DOHH2 (cell line): ENCODE measurements around the gene SKAP1.
"Not testable (repeated sequence)": the region's sequence is repeated elsewhere in the genome, so short reads cannot be mapped to it uniquely, and the experiment has no call there.

Experiments used
- H3F3A ChIP-seq: fragments of 200-600 bp; sonication (generic), shearing (Covaris generic); 2 replicates; pipeline ENCODE4 v1.6.0; 2016; ENCODE audit warnings: antibody characterized with exemption, mild to moderate bottlenecking; ENCODE audit not compliant: control insufficient read depth, insufficient read depth
- H3K27ac ChIP-seq: fragments of 200-600 bp; sonication (generic); 2 replicates; pipeline ENCODE4 v1.5.1; 2014; ENCODE audit warnings: low read depth, mild to moderate bottlenecking, low read length, moderate library complexity
- H3K27me3 ChIP-seq: fragments of 200-600 bp; sonication (generic); 2 replicates; pipeline ENCODE4 v1.6.1; 2014; ENCODE audit warnings: mild to moderate bottlenecking, low read length, mixed read lengths; ENCODE audit not compliant: control insufficient read depth
- H3K36me3 ChIP-seq: fragments of 200-600 bp; sonication (generic); 2 replicates; pipeline ENCODE4 v1.6.1; 2014; ENCODE audit warnings: mild to moderate bottlenecking, low read length, moderate library complexity, mixed read lengths; ENCODE audit not compliant: control insufficient read depth
- H3K4me1 ChIP-seq: fragments of 200-600 bp; sonication (generic); 2 replicates; pipeline ENCODE4 v1.6.1; 2014; ENCODE audit warnings: mild to moderate bottlenecking, low read length, mixed read lengths; ENCODE audit not compliant: control insufficient read depth
- H3K4me2 ChIP-seq: fragments of 200-600 bp; sonication (generic); 2 replicates; pipeline ENCODE4 v1.6.0; 2014; ENCODE audit warnings: mild to moderate bottlenecking, low read length, moderate library complexity
- H3K4me3 ChIP-seq: fragments of 200-600 bp; sonication (generic); 2 replicates; pipeline ENCODE4 v1.5.1; 2014; ENCODE audit warnings: mild to moderate bottlenecking, low read length, mixed read lengths
- H3K79me2 ChIP-seq: fragments of 200-600 bp; sonication (generic); 2 replicates; pipeline ENCODE4 v1.6.1; 2014; ENCODE audit warnings: mild to moderate bottlenecking, low read length, mixed read lengths; ENCODE audit not compliant: control insufficient read depth
- H3K9me2 ChIP-seq: fragments of 200-600 bp; sonication (generic); replicated peaks from 2 replicates; pipeline ENCODE4 v1.6.1; 2014; ENCODE audit warnings: mild to moderate bottlenecking, low read length, mixed read lengths; ENCODE audit not compliant: control insufficient read depth
- H3K9me3 ChIP-seq: fragments of 200-600 bp; sonication (generic); 2 replicates; pipeline ENCODE4 v1.6.1; 2014; ENCODE audit warnings: antibody characterized with exemption, low read length, mixed read lengths; ENCODE audit not compliant: control insufficient read depth, insufficient read depth
- H4K20me1 ChIP-seq: fragments of 200-600 bp; sonication (generic); 2 replicates; pipeline ENCODE4 v1.6.0; 2014; ENCODE audit warnings: low read depth, mild to moderate bottlenecking, antibody characterized with exemption, low read length, moderate library complexity; ENCODE audit not compliant: control insufficient read depth, insufficient read depth
- EZH2phosphoT487 ChIP-seq: fragments of 200-600 bp; sonication (generic); IDR thresholded peaks from 2 replicates; pipeline ENCODE4 v1.6.1; 2017; ENCODE audit warnings: borderline replicate concordance, mild to moderate bottlenecking, antibody characterized with exemption, low read length, moderate library complexity, mixed read lengths
- TF ChIP-seq, protein P1 (sequence below): fragments of 200-600 bp; sonication (generic); IDR thresholded peaks from one replicate; pipeline ENCODE4 v1.5.1; 2014; ENCODE audit warnings: antibody characterized with exemption, mild to moderate bottlenecking, low read depth, low read length; ENCODE audit not compliant: poor library complexity, severe bottlenecking

Gene SKAP1

DNA sequence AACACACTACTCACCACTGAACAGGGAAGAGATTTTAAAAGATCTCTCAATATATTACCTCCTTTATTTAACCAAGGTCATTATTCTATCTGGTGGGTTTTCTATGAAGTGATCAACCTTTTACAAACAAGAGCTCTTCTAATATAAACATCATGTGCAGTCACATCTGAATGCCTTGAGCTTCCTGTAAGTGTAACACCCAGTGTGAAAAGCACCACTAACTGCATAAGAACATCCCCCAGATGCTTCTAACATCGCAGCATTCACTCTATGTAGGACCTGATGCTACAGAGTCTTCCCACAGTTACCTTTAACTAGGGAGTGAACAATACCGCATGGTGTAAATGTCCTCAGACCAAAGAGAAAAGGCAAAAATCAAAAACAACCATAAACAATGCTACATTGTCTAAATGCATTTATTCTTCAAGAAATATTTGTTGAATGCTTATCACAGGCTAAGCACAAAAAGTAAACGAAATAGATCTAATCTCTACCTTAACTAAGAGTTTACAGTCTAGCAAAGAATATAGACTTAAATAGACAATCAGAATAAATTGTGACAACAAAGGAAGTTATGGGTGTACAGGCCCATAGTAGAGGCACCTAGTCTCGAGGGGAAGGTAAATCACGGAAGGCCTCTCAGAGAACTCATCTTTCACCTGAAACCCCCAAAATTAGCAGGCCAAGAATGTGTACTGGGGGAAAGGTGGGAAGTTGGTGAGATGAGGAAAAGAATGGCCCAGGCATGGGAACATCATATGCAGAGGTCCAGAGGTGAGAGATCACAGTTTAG lies 16.2 kb downstream of the SKAP1 start:
- Histone ChIP-seq H3K27me3 (peaks cover 49% of the 10 kb centered on the region), H3K36me3 (no peaks in the 10 kb centered on the region), H3K9me2 (no peaks in the 10 kb centered on the region), H3K4me1 (no peaks in the 10 kb centered on the region), H3K79me2 (no peaks in the 10 kb centered on the region), H4K20me1 (no peaks in the 10 kb centered on the region), H3K9me3 (no peaks in the 10 kb centered on the region), H3F3A (no peaks in the 10 kb centered on the region), H3K27ac (no peak overlapping the region), H3K4me2 (no peak overlapping the region), H3K4me3 (no peak overlapping the region)
- TF ChIP-seq EZH2phosphoT487 = no peak
- TF ChIP-seq, protein P1, sequence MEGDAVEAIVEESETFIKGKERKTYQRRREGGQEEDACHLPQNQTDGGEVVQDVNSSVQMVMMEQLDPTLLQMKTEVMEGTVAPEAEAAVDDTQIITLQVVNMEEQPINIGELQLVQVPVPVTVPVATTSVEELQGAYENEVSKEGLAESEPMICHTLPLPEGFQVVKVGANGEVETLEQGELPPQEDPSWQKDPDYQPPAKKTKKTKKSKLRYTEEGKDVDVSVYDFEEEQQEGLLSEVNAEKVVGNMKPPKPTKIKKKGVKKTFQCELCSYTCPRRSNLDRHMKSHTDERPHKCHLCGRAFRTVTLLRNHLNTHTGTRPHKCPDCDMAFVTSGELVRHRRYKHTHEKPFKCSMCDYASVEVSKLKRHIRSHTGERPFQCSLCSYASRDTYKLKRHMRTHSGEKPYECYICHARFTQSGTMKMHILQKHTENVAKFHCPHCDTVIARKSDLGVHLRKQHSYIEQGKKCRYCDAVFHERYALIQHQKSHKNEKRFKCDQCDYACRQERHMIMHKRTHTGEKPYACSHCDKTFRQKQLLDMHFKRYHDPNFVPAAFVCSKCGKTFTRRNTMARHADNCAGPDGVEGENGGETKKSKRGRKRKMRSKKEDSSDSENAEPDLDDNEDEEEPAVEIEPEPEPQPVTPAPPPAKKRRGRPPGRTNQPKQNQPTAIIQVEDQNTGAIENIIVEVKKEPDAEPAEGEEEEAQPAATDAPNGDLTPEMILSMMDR = no peak

DNA sequence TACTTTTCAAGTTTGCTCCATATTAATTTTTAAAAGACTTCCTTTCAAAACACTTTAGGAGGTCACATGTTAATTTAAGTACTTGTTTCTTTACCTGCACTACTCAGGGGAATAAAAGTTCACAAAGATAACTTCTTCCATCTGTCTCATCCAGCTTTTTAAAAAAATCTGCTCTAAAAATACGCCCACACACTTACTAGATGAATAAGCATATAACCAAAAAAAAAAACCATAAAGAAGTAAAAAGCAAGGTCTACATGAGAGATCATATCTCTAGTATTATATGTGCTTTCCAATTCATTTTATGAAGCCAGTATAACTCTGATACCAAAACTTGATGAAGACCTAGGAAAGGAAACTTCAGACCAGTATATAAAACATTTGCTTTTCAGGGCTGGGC lies 17.2 kb downstream of the SKAP1 start:
- H3K9me3 ChIP-seq = no peaks in the 10 kb centered on the region
- H3K36me3 ChIP-seq = no peaks in the 10 kb centered on the region
- H3K4me1 ChIP-seq = no peaks in the 10 kb centered on the region
- no peak overlapping the region for H3K27ac ChIP-seq
- no peak overlapping the region for H3K4me3 ChIP-seq
- H3F3A ChIP-seq = no peaks in the 10 kb centered on the region
- H4K20me1 ChIP-seq = no peaks in the 10 kb centered on the region
- H3K79me2 ChIP-seq = no peaks in the 10 kb centered on the region
- H3K4me2 ChIP-seq = no peak overlapping the region
- H3K9me2 ChIP-seq = no peaks in the 10 kb centered on the region
- TF ChIP-seq, protein P1 = no peak
- TF ChIP-seq EZH2phosphoT487 = no peak
- peaks cover 51% of the 10 kb centered on the region for H3K27me3 ChIP-seq

DNA sequence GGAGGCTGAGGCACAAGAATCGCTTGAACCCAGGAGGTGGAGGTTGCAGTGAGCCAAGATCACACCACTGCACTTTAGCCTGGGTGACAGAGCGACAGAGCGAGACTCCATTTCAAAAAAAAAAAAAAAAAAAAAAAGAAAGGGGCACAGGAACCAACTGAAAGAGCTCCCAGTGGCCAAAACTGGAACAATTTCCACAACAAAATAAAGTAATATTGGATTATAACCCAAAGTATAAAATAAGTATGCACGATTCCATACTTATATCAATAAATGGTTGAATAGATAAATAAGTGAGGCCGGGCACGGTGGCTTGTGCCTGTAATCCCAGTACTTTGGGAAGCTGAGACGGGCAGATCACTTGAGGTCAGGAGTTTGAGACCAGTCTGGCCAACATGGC lies 19.2 kb downstream of the SKAP1 start:
- not testable (repeated sequence) for H3K9me2 ChIP-seq, H3K79me2 ChIP-seq, H3K4me3 ChIP-seq, H3K27ac ChIP-seq, H3K4me2 ChIP-seq, H3F3A ChIP-seq, H4K20me1 ChIP-seq, H3K9me3 ChIP-seq, H3K36me3 ChIP-seq, H3K4me1 ChIP-seq
- H3K27me3 ChIP-seq = peaks cover 41% of the 10 kb centered on the region

DNA sequence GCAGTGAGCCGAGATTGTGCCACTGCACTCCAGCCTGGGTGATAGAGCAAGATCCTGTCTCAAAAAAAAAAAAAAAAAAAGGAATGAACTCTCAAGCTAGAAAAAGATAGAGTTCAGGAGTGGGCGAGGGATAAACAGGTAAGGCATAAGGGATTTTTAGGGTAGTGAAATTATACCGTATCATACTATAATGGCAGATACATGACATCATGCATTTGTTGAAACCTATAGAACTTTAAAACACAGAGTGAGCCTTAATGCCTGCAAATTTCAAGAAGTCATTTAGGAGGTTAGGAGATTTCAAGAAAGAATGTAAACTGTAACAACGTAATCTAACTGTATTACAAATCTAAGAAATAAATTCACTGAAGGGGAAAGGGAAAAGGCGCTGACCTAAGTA lies 20.4 kb downstream of the SKAP1 start:
- TF ChIP-seq EZH2phosphoT487 = no peak
- H3K4me2 ChIP-seq = no peak overlapping the region
- no peaks in the 10 kb centered on the region for H3K36me3 ChIP-seq
- no peaks in the 10 kb centered on the region for H3K9me3 ChIP-seq
- H3K79me2 ChIP-seq = no peaks in the 10 kb centered on the region
- H3K4me3 ChIP-seq = no peak overlapping the region
- H3F3A ChIP-seq = no peaks in the 10 kb centered on the region
- H3K4me1 ChIP-seq = no peaks in the 10 kb centered on the region
- H3K9me2 ChIP-seq = no peaks in the 10 kb centered on the region
- no peak overlapping the region for H3K27ac ChIP-seq
- H3K27me3 ChIP-seq = peaks cover 32% of the 10 kb centered on the region
- no peaks in the 10 kb centered on the region for H4K20me1 ChIP-seq
